WERI-Rb-1 (cell line): ENCODE measurements around the gene LAMC1.

Experiments used
- DNase-seq: peaks from one replicate; pipeline ENCODE4 v3.0.0-alpha.2; 2020
- H3K27ac ChIP-seq: fragments of 250-450 bp; sonication (Bioruptor Pico); 2 replicates; pipeline ENCODE4 v1.5.1; 2020; ENCODE audit warnings: mild to moderate bottlenecking, moderate library complexity
- H3K27me3 ChIP-seq: fragments of 250-450 bp; sonication (Bioruptor Pico); 2 replicates; pipeline ENCODE4 v1.5.1; 2021; ENCODE audit warnings: mild to moderate bottlenecking, low read depth, moderate library complexity; ENCODE audit not compliant: insufficient read depth, severe bottlenecking
- H3K36me3 ChIP-seq: fragments of 250-450 bp; sonication (Bioruptor Pico); 2 replicates; pipeline ENCODE4 v1.5.1; 2020; ENCODE audit warnings: mild to moderate bottlenecking, moderate library complexity
- H3K4me3 ChIP-seq: 2 replicates; pipeline ENCODE4 v1.5.1; 2011; ENCODE audit warnings: low read depth, mild to moderate bottlenecking, control low read depth, low read length
- H3K9me3 ChIP-seq: fragments of 250-450 bp; sonication (Bioruptor Pico); 2 replicates; pipeline ENCODE4 v1.5.1; 2021; ENCODE audit warnings: mild to moderate bottlenecking, moderate library complexity; ENCODE audit not compliant: severe bottlenecking
- TF ChIP-seq, protein P1 (sequence below): IDR thresholded peaks from 2 replicates; pipeline ENCODE4 v1.5.1; 2011; ENCODE audit warnings: low read depth, mild to moderate bottlenecking, control low read depth, inconsistent platforms, low read length

The LAMC1 gene

DNA sequence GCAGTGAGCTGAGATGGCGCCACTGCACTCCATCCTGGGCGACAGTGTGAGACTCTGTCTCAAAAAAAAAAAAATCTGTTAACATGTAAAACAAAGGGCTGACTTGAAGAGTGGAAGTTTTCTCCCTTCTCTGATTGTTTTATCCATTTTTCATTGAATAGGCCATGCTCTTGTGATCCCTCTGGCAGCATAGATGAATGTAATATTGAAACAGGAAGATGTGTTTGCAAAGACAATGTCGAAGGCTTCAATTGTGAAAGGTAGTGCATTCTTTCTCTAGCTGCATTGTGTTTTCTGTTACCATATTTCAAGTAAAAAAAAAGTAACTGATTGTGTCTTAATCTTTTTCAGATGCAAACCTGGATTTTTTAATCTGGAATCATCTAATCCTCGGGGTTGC lies 93.2 kb downstream of the LAMC1 start:
- TF ChIP-seq, protein P1, sequence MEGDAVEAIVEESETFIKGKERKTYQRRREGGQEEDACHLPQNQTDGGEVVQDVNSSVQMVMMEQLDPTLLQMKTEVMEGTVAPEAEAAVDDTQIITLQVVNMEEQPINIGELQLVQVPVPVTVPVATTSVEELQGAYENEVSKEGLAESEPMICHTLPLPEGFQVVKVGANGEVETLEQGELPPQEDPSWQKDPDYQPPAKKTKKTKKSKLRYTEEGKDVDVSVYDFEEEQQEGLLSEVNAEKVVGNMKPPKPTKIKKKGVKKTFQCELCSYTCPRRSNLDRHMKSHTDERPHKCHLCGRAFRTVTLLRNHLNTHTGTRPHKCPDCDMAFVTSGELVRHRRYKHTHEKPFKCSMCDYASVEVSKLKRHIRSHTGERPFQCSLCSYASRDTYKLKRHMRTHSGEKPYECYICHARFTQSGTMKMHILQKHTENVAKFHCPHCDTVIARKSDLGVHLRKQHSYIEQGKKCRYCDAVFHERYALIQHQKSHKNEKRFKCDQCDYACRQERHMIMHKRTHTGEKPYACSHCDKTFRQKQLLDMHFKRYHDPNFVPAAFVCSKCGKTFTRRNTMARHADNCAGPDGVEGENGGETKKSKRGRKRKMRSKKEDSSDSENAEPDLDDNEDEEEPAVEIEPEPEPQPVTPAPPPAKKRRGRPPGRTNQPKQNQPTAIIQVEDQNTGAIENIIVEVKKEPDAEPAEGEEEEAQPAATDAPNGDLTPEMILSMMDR = no peak
- DNase-seq = no peak
- H3K4me3 ChIP-seq = no peak overlapping the region
- no peaks in the 10 kb centered on the region for H3K36me3 ChIP-seq
- H3K27ac ChIP-seq = no peak overlapping the region
- H3K9me3 ChIP-seq = no peaks in the 10 kb centered on the region
- no peaks in the 10 kb centered on the region for H3K27me3 ChIP-seq

DNA sequence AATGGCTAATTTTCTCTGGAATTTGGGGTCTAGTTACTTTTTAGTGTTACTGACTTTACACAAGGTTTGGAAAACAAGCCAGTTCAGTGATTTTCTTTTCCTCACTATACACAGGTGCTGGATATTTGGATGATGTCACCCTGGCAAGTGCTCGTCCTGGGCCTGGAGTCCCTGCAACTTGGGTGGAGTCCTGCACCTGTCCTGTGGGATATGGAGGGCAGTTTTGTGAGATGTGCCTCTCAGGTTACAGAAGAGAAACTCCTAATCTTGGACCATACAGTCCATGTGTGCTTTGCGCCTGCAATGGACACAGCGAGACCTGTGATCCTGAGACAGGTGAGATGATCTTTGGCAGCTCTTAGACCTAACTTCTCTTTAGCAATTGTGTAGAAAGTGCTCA lies 98.4 kb downstream of the LAMC1 start:
- Histone ChIP-seq H3K27ac (no peak overlapping the region), H3K9me3 (no peaks in the 10 kb centered on the region), H3K36me3 (no peaks in the 10 kb centered on the region), H3K27me3 (no peaks in the 10 kb centered on the region), H3K4me3 (no peak overlapping the region)
- TF ChIP-seq, protein P1 = no peak
- no peak for DNase-seq

DNA sequence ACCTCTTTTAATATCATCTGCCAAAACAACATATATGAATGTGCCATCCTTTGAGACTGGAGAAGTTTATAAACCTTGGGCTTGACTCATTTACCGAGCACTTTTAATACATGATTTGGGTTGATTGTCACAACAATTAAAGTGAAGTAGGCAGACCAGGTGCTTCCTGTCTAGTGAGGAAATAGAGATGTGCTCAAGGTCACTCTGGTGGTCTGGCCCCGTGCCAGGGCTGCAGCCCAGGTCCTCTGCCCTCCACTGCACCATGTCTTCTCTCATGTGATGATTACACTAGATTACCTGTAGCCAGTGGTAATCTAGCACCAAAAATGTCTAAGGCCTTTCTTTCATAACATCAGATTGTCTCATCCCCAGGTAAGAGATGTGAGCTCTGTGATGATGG lies 101.0 kb downstream of the LAMC1 start:
- Histone ChIP-seq H3K27me3 (no peaks in the 10 kb centered on the region), H3K9me3 (no peaks in the 10 kb centered on the region), H3K27ac (no peak overlapping the region), H3K36me3 (no peaks in the 10 kb centered on the region), H3K4me3 (no peak overlapping the region)
- TF ChIP-seq, protein P1 = no peak
- DNase-seq = no peak

DNA sequence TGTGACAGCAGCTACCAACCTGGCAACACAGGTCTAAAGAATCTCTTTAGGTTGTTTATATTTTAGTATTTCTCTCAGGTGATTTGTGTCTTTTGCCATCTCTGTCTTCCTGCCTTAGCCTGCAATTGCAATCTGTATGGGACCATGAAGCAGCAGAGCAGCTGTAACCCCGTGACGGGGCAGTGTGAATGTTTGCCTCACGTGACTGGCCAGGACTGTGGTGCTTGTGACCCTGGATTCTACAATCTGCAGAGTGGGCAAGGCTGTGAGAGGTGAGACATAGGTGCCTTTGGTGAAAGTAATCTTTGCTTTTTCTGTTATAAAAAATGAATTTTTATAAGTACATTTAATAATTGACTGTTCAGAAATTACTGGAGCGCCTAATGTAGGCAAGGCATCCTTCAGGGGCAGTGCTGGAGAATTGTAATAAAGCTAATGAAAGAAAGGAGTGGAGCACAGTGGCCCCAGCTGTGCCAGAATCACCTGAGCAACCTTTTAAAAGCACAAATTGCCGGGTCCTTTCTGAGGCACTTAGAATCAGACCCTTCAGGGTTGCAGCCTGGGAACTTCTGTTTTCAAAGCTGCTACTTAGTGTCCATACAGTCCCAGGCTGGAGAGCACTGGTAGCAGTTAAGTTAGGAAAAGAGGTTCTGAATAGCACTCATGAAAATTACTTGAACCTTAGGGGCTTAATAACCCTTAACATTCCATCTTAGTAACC lies 102.2 kb downstream of the LAMC1 start:
- H3K27ac ChIP-seq = no peak overlapping the region
- H3K27me3 ChIP-seq = no peaks in the 10 kb centered on the region
- H3K4me3 ChIP-seq = no peak overlapping the region
- no peaks in the 10 kb centered on the region for H3K9me3 ChIP-seq
- DNase-seq = no peak
- TF ChIP-seq, protein P1 = no peak
- no peaks in the 10 kb centered on the region for H3K36me3 ChIP-seq

DNA sequence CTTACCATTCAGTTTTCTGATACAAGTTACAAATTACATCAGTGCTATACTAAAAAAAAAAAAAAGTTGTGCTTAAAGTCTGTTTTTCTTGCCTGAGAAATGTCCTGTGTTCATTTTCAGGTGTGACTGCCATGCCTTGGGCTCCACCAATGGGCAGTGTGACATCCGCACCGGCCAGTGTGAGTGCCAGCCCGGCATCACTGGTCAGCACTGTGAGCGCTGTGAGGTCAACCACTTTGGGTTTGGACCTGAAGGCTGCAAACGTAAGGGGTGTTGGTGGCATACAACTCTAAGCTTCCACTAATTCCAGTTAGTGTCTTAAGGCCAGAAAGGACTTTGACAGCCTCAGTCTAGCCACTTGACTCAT lies 102.8 kb downstream of the LAMC1 start:
- Histone ChIP-seq H3K4me3 (no peak overlapping the region), H3K27me3 (no peaks in the 10 kb centered on the region), H3K9me3 (no peaks in the 10 kb centered on the region), H3K36me3 (no peaks in the 10 kb centered on the region), H3K27ac (no peak overlapping the region)
- no peak for DNase-seq
- TF ChIP-seq, protein P1 = no peak

DNA sequence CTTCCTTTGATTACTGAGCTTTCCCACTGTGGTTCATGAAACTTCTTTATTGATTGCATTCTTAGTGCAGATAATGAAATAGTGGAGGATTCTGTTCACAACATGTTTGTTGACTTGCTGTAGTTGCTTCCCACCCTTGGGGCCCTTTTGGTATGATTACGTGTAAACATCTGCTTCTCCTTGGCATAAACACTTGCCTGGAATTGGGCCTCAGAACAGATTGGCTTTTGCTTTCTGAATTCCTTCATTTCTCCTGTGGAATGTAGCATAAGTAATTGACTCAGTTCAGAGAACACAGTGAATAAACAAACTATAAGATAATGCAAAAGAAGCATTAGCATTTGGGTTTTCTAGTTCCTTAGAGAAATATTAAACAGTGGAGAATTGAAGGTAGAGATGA lies 103.3 kb downstream of the LAMC1 start:
- Histone ChIP-seq H3K36me3 (no peaks in the 10 kb centered on the region), H3K4me3 (no peak overlapping the region), H3K9me3 (no peaks in the 10 kb centered on the region), H3K27ac (no peak overlapping the region), H3K27me3 (no peaks in the 10 kb centered on the region)
- TF ChIP-seq, protein P1 = no peak
- no peak for DNase-seq
